ENCODE measurements around the gene CD160.
A peak's percentile ranks its signal among the peaks of the same experiment; 100 is the strongest.

The CD160 gene

DNA sequence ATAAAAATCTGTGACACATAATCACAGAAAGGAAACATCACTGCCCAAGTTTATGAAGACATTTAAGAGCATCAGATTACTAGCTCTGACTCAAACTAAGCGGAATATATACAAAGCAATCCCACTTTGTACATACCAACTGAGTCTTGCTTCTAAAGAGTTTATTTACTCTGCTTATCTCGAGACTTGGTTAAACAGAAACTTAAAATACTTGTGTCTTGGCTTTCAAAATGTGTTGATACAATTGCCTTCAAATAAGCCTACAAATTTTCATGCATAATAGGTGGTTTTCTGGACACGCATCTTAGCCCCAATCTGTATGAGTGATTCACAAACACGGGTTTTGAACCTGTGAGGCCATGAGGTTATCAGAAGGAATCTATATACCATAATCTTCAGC, 21.0 kb downstream of the CD160 start (continued):
- TF ChIP-seq, protein P1, sequence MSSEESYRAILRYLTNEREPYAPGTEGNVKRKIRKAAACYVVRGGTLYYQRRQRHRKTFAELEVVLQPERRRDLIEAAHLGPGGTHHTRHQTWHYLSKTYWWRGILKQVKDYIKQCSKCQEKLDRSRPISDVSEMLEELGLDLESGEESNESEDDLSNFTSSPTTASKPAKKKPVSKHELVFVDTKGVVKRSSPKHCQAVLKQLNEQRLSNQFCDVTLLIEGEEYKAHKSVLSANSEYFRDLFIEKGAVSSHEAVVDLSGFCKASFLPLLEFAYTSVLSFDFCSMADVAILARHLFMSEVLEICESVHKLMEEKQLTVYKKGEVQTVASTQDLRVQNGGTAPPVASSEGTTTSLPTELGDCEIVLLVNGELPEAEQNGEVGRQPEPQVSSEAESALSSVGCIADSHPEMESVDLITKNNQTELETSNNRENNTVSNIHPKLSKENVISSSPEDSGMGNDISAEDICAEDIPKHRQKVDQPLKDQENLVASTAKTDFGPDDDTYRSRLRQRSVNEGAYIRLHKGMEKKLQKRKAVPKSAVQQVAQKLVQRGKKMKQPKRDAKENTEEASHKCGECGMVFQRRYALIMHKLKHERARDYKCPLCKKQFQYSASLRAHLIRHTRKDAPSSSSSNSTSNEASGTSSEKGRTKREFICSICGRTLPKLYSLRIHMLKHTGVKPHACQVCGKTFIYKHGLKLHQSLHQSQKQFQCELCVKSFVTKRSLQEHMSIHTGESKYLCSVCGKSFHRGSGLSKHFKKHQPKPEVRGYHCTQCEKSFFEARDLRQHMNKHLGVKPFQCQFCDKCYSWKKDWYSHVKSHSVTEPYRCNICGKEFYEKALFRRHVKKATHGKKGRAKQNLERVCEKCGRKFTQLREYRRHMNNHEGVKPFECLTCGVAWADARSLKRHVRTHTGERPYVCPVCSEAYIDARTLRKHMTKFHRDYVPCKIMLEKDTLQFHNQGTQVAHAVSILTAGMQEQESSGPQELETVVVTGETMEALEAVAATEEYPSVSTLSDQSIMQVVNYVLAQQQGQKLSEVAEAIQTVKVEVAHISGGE (tag by site-specific recombination; conservative IDR thresholded peaks at IDR 0.05; ENCODE audit: low read depth), result no peak
- TF ChIP-seq, protein P2, sequence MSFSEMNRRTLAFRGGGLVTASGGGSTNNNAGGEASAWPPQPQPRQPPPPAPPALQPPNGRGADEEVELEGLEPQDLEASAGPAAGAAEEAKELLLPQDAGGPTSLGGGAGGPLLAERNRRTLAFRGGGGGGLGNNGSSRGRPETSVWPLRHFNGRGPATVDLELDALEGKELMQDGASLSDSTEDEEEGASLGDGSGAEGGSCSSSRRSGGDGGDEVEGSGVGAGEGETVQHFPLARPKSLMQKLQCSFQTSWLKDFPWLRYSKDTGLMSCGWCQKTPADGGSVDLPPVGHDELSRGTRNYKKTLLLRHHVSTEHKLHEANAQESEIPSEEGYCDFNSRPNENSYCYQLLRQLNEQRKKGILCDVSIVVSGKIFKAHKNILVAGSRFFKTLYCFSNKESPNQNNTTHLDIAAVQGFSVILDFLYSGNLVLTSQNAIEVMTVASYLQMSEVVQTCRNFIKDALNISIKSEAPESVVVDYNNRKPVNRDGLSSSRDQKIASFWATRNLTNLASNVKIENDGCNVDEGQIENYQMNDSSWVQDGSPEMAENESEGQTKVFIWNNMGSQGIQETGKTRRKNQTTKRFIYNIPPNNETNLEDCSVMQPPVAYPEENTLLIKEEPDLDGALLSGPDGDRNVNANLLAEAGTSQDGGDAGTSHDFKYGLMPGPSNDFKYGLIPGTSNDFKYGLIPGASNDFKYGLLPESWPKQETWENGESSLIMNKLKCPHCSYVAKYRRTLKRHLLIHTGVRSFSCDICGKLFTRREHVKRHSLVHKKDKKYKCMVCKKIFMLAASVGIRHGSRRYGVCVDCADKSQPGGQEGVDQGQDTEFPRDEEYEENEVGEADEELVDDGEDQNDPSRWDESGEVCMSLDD (tag by site-specific recombination; IDR thresholded peaks at IDR 0.05), result no peak
- TF ChIP-seq ZNF600 (tag by site-specific recombination; IDR thresholded peaks at IDR 0.05), result no peak; the same call in 1 of the 2 replicates
- TF ChIP-seq ZNF701 (tag by site-specific recombination; IDR thresholded peaks at IDR 0.05), result no peak
- TF ChIP-seq ZNF157 (tag by site-specific recombination; IDR thresholded peaks at IDR 0.05), result no peak
- no peak for TF ChIP-seq ZFHX2 (tag by site-specific recombination; conservative IDR thresholded peaks at IDR 0.05)
- no peak for TF ChIP-seq ZNF398 (tag by site-specific recombination; IDR thresholded peaks at IDR 0.05)
- no peak for TF ChIP-seq ZNF133 (tag by site-specific recombination; IDR thresholded peaks at IDR 0.05)
- peak; percentile 76 for TF ChIP-seq PRDM4 (tag by site-specific recombination; IDR thresholded peaks at IDR 0.05)
- TF ChIP-seq, protein P3, sequence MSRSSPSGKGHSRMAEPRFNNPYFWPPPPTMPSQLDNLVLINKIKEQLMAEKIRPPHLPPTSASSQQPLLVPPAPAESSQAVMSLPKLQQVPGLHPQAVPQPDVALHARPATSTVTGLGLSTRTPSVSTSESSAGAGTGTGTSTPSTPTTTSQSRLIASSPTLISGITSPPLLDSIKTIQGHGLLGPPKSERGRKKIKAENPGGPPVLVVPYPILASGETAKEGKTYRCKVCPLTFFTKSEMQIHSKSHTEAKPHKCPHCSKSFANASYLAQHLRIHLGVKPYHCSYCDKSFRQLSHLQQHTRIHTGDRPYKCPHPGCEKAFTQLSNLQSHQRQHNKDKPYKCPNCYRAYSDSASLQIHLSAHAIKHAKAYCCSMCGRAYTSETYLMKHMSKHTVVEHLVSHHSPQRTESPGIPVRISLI (tag by site-specific recombination; IDR thresholded peaks at IDR 0.05), result no peak
- TF ChIP-seq ZBTB20 (tag by site-specific recombination; IDR thresholded peaks at IDR 0.05), result no peak; the same call in 1 of the 2 replicates
- TF ChIP-seq ZNF274 (IDR thresholded peaks at IDR 0.05; ENCODE audit: low read length), result no peak
- TF ChIP-seq ZNF274 (tag by site-specific recombination; IDR thresholded peaks at IDR 0.05; ENCODE audit: borderline replicate concordance), result no peak
- TF ChIP-seq KLF7 (tag by site-specific recombination; IDR thresholded peaks at IDR 0.05; ENCODE audit: borderline replicate concordance), result no peak; the same call in 1 of the 2 replicates
- no peak for TF ChIP-seq ZNF112 (tag by site-specific recombination; IDR thresholded peaks at IDR 0.05)
- TF ChIP-seq, protein P4, sequence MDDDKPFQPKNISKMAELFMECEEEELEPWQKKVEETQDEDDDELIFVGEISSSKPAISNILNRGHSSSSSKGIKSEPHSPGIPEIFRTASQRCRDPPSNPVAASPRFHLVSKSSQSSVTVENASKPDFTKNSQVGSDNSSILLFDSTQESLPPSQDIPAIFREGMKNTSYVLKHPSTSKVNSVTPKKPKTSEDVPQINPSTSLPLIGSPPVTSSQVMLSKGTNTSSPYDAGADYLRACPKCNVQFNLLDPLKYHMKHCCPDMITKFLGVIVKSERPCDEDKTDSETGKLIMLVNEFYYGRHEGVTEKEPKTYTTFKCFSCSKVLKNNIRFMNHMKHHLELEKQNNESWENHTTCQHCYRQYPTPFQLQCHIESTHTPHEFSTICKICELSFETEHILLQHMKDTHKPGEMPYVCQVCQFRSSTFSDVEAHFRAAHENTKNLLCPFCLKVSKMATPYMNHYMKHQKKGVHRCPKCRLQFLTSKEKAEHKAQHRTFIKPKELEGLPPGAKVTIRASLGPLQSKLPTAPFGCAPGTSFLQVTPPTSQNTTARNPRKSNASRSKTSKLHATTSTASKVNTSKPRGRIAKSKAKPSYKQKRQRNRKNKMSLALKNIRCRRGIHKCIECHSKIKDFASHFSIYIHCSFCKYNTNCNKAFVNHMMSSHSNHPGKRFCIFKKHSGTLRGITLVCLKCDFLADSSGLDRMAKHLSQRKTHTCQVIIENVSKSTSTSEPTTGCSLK (tag by site-specific recombination; IDR thresholded peaks at IDR 0.05), result no peak
- TF ChIP-seq, protein P5, sequence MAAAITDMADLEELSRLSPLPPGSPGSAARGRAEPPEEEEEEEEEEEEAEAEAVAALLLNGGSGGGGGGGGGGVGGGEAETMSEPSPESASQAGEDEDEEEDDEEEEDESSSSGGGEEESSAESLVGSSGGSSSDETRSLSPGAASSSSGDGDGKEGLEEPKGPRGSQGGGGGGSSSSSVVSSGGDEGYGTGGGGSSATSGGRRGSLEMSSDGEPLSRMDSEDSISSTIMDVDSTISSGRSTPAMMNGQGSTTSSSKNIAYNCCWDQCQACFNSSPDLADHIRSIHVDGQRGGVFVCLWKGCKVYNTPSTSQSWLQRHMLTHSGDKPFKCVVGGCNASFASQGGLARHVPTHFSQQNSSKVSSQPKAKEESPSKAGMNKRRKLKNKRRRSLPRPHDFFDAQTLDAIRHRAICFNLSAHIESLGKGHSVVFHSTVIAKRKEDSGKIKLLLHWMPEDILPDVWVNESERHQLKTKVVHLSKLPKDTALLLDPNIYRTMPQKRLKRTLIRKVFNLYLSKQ (tag by site-specific recombination; IDR thresholded peaks at IDR 0.05; ENCODE audit: borderline replicate concordance), result no peak
- TF ChIP-seq MZF1 (tag by site-specific recombination; IDR thresholded peaks at IDR 0.05; ENCODE audit: borderline replicate concordance), result no peak; the same call in 1 of the 2 replicates
- peak; percentile 76 for TF ChIP-seq GFI1B (tag by site-specific recombination; IDR thresholded peaks at IDR 0.05)
- peak; percentile 66; the same call in 1 of the 2 replicates for TF ChIP-seq TCF7L2 (IDR thresholded peaks at IDR 0.05; ENCODE audit: borderline replicate concordance, low read depth, low read length)
- TF ChIP-seq SALL2 (tag by site-specific recombination; IDR thresholded peaks at IDR 0.05; ENCODE audit: borderline replicate concordance), result no peak
- TF ChIP-seq, protein P6, sequence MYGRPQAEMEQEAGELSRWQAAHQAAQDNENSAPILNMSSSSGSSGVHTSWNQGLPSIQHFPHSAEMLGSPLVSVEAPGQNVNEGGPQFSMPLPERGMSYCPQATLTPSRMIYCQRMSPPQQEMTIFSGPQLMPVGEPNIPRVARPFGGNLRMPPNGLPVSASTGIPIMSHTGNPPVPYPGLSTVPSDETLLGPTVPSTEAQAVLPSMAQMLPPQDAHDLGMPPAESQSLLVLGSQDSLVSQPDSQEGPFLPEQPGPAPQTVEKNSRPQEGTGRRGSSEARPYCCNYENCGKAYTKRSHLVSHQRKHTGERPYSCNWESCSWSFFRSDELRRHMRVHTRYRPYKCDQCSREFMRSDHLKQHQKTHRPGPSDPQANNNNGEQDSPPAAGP (tag by site-specific recombination; IDR thresholded peaks at IDR 0.05), result peak; percentile 73
- no peak for TF ChIP-seq ZNF768 (tag by site-specific recombination; IDR thresholded peaks at IDR 0.05)
